ENCODE measurements around the gene TUFM. TPM values are rescaled to one million over a fixed set of nuclear protein-coding genes. Genes with fewer than 3 reads are reported as not detected.

The TUFM gene
- total RNA-seq, 1 experiment from 2014 or later = 361 TPM

GRCh38 chr16:28858421-28858820, 12.3 kb upstream of the TUFM start:
- peak overlapping the region; percentile 46 for H3K4me2 ChIP-seq (ENCODE audit: low read length)
- H3K36me3 ChIP-seq (ENCODE audit: control insufficient read depth in 1 of 2, insufficient read depth in 2 of 2, low read length in 2 of 2) = no peaks in the 10 kb centered on the region
- no peak overlapping the region for H3K4me3 ChIP-seq (replicated peaks in 1 of 2; ENCODE audit: low read depth in 1 of 2, low read length in 2 of 2)
- ATAC-seq (no peak), DNase-seq (ENCODE audit: low read depth, low spot score) (no peak)
- RAD21 ChIA-PET (ENCODE audit: low non-redundant PET in 1 of 2, low total read pairs in 2 of 2, uncharacterized antibody in 2 of 2, unreplicated experiment in 2 of 2) = no interaction called here
- H3K4me1 ChIP-seq (ENCODE audit: control insufficient read depth in 1 of 2, insufficient read depth in 2 of 2, low read length in 2 of 2) = peaks cover 13 to 30% of the 10 kb centered on the region in 2 experiments
- no peaks in the 10 kb centered on the region for H3K27me3 ChIP-seq (ENCODE audit: insufficient read depth, low read length)
- POLR2A ChIA-PET = interaction anchor here (0.6 kb wide), 1 partner anchor 64 kb away, joined by 3 read pairs; no protein-coding TSS in a partner anchor
- intact Hi-C loops (cut with micrococcal nuclease) = no loop called here
- no peak overlapping the region for H3K27ac ChIP-seq (ENCODE audit: low read depth, low read length)
- no peaks in the 10 kb centered on the region for H3K9me2 ChIP-seq (ENCODE audit: insufficient read depth)
- BruUV-seq (replicated peaks) = no TSS peak
- no peak overlapping the region for H3K9ac ChIP-seq (ENCODE audit: low read length)
- no peaks in the 10 kb centered on the region for H3K9me3 ChIP-seq (ENCODE audit: control insufficient read depth in 1 of 2, insufficient read depth in 1 of 2, low read depth in 1 of 2, low read length in 2 of 2)
- no peaks in the 10 kb centered on the region for H4K20me1 ChIP-seq (ENCODE audit: insufficient read depth)
- H2AFZ ChIP-seq (ENCODE audit: low read depth, low read length, poor library complexity, severe bottlenecking) = no peak overlapping the region
- peaks cover 12% of the 10 kb centered on the region for H3K79me2 ChIP-seq (ENCODE audit: insufficient read depth, low read length)
- CTCF ChIA-PET = interaction anchor here (0.8 to 1.4 kb wide), 2 partner anchors 12 to 86 kb away, joined by 4 to 7 read pairs; no protein-coding TSS in a partner anchor
- TF ChIP-seq CBX3 (IDR thresholded peaks at IDR 0.05; ENCODE audit: low read depth) (no peak), SRF (IDR thresholded peaks at IDR 0.05; ENCODE audit: low read depth) (no peak), POLR2AphosphoS5 (IDR thresholded peaks at IDR 0.05; ENCODE audit: low read depth, low read length) (0 out of 2 replicates have a peak, but pooled peaks have one; percentile 4)

DNA sequence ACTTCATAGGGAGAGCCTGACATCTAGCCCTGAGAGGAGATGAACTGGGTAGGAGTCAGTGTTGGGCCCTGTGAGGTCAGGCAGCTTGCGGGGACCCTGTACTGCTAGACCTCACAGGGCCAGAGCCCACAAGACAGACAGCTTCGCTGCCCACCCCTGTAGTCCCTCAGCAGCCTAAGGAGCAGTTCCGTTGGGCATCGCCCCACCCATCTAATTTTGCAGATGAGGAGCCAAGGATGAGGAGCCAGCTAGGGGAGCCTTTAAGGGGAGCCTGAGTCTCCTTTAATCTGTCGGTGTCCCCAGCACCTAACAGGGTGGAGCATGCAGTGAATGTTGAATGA, 755 bp upstream of the TUFM start:
- CTCF ChIA-PET = interaction anchor here (0.6 to 1.8 kb wide), 5 partner anchors 12 to 127 kb away, joined by 3 to 7 read pairs (median 5); partner anchors contain the start of genes SH2B1 and SPNS1
- Histone ChIP-seq H4K20me1 (ENCODE audit: insufficient read depth) (peaks cover 6% of the 10 kb centered on the region; the same call in 1 of the 2 replicates), H3K9me3 (ENCODE audit: control insufficient read depth in 1 of 2, insufficient read depth in 1 of 2, low read depth in 1 of 2, low read length in 2 of 2) (no peaks in the 10 kb centered on the region), H3K27me3 (ENCODE audit: insufficient read depth, low read length) (no peaks in the 10 kb centered on the region), H3K4me1 (ENCODE audit: control insufficient read depth in 1 of 2, insufficient read depth in 2 of 2, low read length in 2 of 2) (peaks cover 8 to 19% of the 10 kb centered on the region in 2 experiments; a peak in 3 of 4 replicates), H3K36me3 (ENCODE audit: control insufficient read depth in 1 of 2, insufficient read depth in 2 of 2, low read length in 2 of 2) (peaks cover 22 to 32% of the 10 kb centered on the region in 2 experiments; a peak in 3 of 4 replicates), H3K4me3 (replicated peaks in 1 of 2; ENCODE audit: low read depth in 1 of 2, low read length in 2 of 2) (peak overlapping the region; percentile 97 to 100), H3K4me2 (ENCODE audit: low read length) (peak overlapping the region; percentile 84), H3K79me2 (ENCODE audit: insufficient read depth, low read length) (peaks cover 38% of the 10 kb centered on the region), H2AFZ (ENCODE audit: low read depth, low read length, poor library complexity, severe bottlenecking) (no peak overlapping the region), H3K9ac (ENCODE audit: low read length) (peak overlapping the region; percentile 100), H3K9me2 (ENCODE audit: insufficient read depth) (no peaks in the 10 kb centered on the region), H3K27ac (ENCODE audit: low read depth, low read length) (peak overlapping the region; percentile 73)
- POLR2A ChIA-PET = interaction anchor here (0.6 to 2.2 kb wide), 2 partner anchors 16 to 78 kb away, joined by 3 to 20 read pairs; partner anchors contain the start of genes RABEP2 and SH2B1
- TF ChIP-seq ZNF274 (IDR thresholded peaks at IDR 0.05; ENCODE audit: low read depth, low read length) (no peak), ZBTB33 (IDR thresholded peaks at IDR 0.05; ENCODE audit: extremely low read depth, insufficient replicate concordance, low read length) (no peak), EZH2phosphoT487 (IDR thresholded peaks at IDR 0.05; ENCODE audit: borderline replicate concordance) (no peak), CBX3 (IDR thresholded peaks at IDR 0.05; ENCODE audit: low read depth) (0 out of 2 replicates have a peak, but pooled peaks have one; percentile 11)
- ATAC-seq = peak; percentile 10
- BruUV-seq (replicated peaks) = TSS peak; percentile 61
- no peak for DNase-seq (ENCODE audit: low read depth, low spot score)
- intact Hi-C loops (cut with micrococcal nuclease) = no loop called here
- RAD21 ChIA-PET (ENCODE audit: low non-redundant PET in 1 of 2, low total read pairs in 2 of 2, uncharacterized antibody in 2 of 2, unreplicated experiment in 2 of 2) = interaction anchor here in 1 of 2 experiments (0.5 kb wide), 1 partner anchor 78 kb away, joined by 3 read pairs; the partner anchor contains the start of gene RABEP2

All from HCT116 (cell line).